GM13977 (cell line): ENCODE measurements around the gene SRSF1.

Source experiments
- DNase-seq: peaks from one replicate; pipeline ENCODE4 v3.0.0; 2012; ENCODE audit warnings: low spot score
- in situ Hi-C: fragments of 300-500 bp; cut with MboI; formaldehyde crosslinking; loops from one replicate; pipeline ENCODE4 v1.12.0; 2022; ENCODE audit warnings: low sequenced_read_pairs, low pct_unique_long_range_greater_than_20kb, mixed read lengths, inconsistent platforms; ENCODE audit not compliant: unreplicated experiment
- TF ChIP-seq, protein P1 (sequence below): IDR thresholded peaks from 2 replicates; pipeline ENCODE4 v1.5.1; 2012; ENCODE audit warnings: mild to moderate bottlenecking, control low read depth; ENCODE audit not compliant: insufficient read depth; ENCODE audit errors: extremely low read depth, missing control alignments

The SRSF1 gene

DNA sequence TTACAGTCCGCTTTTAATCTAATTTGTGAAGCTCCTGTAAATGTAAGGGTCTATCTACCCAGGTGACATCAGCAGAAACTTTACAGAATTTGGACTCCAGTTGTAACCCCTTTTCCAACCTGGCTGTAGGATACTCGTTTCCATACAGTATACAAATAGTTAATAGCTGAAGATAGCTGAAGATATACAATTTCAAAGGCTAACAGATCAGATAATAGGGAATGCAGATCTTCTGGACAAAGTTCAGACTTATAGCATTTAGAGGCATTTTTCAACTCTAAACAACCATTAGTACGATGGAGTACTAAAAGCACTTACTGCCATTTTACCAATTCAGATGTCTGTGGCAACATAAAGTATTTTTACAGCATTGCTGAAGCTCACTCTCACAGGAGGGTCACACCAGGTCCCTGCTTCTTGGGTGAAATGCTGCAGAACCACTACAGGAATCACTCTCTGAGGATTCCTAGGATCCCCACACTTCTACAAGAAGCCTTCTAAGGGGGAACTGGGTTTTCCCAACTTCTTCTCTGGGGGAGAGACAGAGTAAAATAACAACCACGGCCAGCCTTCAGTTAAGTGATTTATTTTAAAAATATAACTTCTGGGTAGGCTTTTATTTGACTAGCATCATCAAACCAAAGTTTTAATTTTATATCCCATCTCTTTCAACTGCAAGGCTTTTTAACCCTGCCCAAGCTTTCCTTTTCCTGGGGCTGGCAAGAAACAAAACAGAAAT, 21.9 kb downstream of the SRSF1 start:
- in situ Hi-C loops = no loop called here
- TF ChIP-seq, protein P1, sequence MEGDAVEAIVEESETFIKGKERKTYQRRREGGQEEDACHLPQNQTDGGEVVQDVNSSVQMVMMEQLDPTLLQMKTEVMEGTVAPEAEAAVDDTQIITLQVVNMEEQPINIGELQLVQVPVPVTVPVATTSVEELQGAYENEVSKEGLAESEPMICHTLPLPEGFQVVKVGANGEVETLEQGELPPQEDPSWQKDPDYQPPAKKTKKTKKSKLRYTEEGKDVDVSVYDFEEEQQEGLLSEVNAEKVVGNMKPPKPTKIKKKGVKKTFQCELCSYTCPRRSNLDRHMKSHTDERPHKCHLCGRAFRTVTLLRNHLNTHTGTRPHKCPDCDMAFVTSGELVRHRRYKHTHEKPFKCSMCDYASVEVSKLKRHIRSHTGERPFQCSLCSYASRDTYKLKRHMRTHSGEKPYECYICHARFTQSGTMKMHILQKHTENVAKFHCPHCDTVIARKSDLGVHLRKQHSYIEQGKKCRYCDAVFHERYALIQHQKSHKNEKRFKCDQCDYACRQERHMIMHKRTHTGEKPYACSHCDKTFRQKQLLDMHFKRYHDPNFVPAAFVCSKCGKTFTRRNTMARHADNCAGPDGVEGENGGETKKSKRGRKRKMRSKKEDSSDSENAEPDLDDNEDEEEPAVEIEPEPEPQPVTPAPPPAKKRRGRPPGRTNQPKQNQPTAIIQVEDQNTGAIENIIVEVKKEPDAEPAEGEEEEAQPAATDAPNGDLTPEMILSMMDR = no peak
- DNase-seq = no peak

DNA sequence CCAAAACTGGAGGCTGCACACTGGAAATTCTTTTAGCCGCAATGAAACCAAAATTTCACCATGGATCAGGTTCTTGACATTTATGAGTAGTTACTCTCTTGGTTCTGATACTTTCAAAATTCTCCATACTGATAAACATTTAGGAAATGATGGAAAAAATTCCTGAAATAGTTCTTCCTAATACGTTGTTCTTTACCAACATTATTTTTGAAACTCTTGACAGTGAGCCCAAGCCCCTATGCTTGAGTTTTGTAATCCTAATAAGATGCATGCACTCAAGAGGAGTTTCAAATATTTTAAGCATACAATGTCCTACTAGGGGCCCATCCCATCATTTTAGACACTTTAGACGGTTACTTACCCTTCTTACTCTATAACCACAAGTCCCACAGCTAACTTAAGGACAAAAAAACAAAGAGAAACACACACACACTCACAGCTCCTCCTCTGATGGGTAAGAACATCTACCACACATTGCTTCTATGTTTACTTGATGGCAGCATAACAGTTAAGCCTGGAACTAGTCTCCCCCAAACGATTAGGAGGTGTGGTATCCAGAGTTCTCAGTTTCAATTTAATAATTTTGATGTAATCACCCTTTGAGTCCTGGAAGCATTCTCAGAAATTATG, 22.7 kb downstream of the SRSF1 start:
- in situ Hi-C loops = no loop called here
- DNase-seq = no peak
- TF ChIP-seq, protein P1 = no peak

DNA sequence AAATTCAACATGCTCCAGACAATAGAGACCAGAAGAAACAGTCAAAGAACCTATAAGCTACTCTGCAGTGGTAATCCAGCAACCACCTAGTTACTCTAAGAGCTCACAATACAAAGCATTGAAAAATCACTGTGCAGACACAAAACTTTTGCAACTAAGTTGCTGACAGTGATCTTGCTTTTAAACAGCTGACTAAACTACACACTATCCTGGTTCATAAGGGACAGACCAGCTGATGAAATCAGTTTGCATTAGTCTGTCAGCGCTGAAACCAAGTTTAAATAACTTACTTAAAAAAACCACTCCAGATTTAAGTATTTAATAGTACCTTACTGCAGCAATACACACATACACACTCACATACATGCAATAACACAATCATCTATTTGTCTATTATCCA, 23.6 kb downstream of the SRSF1 start:
- in situ Hi-C loops = no loop called here
- TF ChIP-seq, protein P1 = no peak
- no peak for DNase-seq

DNA sequence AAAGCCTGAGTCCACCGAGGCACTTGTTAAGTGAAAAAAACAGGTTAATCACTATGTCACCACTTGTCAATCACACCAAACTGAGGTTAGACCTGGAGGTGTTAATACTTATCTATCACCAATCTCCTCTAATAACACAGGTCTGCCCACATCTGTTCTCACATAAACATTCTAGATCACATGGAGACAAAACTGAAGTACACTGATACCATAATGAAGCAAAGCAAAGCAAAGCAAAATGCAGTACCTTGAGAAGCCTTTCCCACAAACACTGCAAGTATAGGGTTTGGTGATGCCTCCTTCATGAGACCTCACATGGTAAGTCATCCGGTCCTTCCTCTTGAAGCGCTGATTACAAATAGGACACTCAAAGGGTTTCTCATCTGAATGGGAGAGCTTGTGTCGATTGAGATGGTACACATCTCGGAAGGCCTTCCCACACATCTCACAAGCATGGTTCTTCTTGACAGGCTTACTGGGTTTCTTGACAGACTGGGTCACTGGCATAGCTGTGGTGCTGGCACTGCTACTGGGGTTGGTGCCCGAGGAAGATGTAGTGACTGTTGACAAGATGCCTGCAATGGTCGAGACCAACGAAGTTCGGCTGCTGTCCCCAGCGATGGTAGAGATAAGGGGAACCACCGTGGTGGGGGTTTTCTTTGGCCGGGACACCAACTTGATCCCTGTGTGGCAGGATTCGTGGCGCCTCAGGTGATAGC, 24.4 kb downstream of the SRSF1 start:
- TF ChIP-seq, protein P1 = no peak
- in situ Hi-C loops = no loop called here
- DNase-seq = no peak

DNA sequence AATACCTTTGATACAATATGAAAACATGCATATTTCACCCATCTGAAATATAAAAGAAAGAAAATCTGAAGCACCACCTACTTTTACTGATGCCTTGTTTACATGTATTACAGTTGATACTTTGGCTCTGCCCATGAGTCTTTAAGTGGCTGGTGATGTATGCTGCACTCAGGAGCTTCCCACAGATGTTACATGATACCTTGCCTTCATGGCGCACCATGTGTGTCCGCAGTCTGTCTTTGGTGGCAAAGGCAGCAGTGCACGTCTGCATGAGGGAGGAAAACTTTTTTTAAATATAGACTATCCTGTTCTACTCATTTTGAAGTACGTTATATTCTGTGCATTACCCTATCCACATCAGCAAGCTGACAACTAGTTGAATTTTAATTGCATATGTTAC, 26.5 kb downstream of the SRSF1 start:
- TF ChIP-seq, protein P1 = no peak
- no peak for DNase-seq
- in situ Hi-C loops = no loop called here

DNA sequence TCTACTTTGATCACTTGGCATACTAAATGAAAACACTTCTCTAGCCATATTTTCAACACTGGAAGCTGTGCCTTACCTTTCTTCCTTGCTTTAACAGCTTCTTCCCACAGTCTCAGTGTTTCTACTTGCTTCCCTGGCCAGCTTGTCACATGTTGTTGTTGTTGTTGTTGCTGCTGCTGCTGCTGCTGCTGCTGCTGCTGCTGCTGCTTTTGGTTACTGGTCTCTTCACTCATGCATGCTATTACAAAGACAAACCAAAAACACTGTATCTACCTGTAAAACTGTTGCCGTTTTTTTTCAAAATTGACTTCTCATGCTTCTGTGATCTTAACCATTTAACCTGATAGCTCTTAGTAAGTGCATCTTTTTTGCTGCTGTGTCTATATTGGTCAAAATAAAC, 28.0 kb downstream of the SRSF1 start:
- in situ Hi-C loops = no loop called here
- no peak for DNase-seq
- TF ChIP-seq, protein P1 = no peak
